HG03575 (cell line): ENCODE measurements around the gene RNF112.

Experiments used
- ATAC-seq: cut with Tn5 transposase; IDR thresholded peaks from one replicate; pipeline ENCODE4 v1.9.1; 2021; ENCODE audit not compliant: unreplicated experiment, insufficient number of reproducible peaks, low FRiP score; ENCODE audit errors: extremely low read depth

The RNF112 gene

GRCh38 chr17:19386051-19386929 is 24.7 kb upstream of the RNF112 start:
- ATAC-seq, result no peak

- no peak for ATAC-seq
These were observed 23.8 kb upstream of the RNF112 start, which contains the start of gene MFAP4 for GRCh38 chr17:19386974-19387920. MFAP4 (minus strand) TSS chr17:19387190; CDS start chr17:19387155, 35 bp downstream.

GRCh38 chr17:19387921-19388521 is 23.0 kb upstream of the RNF112 start:
- no peak for ATAC-seq

GRCh38 chr17:19388791-19389785 is 21.9 kb upstream of the RNF112 start:
- ATAC-seq, result no peak

DNA sequence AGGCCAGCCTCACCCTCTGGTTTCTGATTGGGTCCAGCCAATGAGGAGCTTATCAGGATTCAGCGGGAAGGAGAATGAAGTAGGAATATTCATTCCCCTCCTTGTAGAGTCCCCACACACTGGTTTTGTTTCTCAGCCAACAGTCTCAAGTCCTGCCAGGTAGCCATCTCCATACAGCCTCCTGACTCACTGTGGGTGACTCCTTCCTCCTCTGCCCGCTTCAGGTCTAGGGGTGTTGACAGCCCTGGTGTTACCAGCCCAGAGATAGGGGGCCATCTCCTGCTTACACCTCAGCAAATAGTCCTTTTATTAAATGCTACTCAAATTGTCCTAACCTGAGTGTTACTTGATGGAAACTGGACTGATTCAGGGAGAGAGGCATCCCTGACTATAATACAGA is 20.1 kb upstream of the RNF112 start:
- no peak for ATAC-seq

GRCh38 chr17:19391432-19391831 is 19.6 kb upstream of the RNF112 start:
- ATAC-seq, result no peak

DNA sequence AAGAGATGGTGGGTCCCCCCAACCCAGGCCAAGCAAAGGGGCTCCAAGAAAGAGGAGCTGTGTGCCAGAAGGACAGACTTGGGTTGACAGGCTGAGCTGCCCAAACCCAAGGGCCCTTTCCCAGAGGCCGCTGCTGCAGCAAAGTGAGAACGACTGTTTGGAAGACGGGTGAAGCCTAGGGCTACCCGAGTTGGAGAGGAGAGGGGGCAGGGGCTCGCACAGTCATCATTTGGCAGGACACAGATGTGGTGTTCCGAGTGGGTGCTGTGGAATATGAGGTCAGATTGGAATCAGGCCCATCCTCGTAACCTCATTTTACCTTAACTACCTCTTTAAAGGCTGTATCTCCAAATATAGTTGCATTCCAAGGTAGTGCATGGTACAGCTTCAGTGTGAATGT is 18.7 kb upstream of the RNF112 start:
- no peak for ATAC-seq

DNA sequence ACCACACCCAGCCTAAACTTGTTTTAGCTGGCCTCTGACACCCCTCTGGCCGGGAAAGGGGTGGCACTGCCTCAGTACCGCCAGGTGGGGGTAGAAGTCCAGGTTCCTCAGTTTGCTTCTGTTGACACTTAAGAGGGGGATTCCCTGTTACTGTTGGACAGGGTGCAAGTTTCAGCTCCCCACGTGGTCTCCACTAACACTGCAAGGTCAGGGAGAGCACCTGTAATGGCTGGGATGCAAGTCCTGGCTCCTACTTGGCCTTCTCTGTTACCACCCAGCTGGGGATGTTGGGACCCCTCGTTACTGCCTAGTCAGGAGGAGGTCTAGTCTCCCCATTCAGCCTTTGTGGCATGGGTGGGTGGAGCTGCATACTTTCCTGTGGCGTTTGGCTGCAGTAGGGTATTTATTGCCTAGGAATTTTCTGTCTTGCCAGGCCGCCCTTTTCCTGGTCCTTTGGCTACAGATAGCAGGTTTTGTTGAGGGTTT is 13.4 kb upstream of the RNF112 start:
- no peak for ATAC-seq

DNA sequence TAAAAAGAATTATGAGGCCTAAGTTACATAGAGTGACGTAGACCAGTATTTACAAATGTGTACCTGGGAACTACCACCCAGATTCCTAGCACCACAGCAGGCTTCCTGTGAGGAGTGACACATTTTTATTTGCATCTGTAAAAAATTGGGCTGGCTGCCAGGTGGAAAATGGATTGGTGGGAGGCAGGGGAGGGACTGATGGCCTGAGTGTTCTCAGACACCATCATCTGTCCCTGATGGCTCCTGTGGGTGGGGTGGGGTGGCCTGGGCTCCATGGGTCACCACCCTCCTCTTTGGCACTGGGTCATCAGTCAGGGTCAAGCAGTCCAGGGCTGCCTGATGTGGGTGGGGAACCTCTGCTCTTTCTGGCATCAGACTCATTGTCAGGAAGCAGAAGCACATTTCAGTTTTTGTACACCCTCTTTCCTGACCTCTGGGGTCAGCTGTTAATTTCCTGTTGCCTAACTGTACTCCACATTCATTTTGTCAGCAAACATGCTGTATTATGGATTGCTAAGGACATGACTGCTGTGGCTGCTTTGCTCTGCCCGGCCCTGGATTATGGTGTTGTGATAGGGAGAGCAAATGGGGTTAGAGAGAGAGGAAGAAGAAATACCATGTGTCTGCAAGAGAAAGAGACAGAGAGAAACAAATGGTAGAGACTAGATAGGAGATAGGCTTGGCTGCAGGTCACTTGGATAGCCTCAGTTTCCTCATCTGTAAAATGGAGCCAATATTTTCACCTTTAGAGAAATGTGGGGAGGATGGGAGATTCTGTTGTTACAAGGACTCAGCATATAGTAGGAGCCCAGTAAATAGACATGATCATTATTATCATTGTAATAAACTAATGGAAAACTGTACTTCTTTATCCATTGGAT is 12.5 kb upstream of the RNF112 start:
- no peak for ATAC-seq

DNA sequence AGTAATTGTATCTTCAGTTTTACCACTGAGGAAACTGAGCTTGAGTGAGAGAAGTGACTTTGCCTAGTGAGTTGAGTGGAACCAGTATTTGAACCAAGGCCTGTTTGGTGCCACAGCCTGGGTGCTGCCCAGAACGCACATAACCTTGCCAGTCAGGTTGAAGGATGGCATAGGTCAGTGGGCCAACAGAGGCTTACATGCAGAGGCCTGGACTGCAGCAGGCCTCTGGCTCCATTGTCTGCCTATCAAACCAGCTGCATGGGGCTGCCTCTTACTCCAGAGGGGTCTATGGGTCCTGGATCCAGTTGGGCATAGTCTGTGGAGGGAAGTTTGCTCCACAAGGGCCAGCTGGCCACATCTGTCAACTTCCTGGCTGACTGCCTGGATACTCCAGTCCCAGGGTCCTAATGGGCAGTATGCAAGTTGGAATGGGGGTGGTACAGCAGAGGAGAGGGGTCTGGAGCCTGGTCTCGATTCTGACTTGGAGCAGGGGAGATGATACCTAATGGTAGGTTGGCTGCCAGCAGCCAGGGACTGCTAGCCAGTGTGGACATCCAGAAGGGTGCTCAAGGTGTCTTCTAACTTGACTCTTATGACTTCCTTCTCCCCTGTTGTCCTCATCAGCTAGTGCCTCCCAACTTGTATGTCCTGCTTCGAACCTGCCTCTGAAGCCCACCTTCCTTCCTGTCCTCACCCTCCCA is 11.1 kb upstream of the RNF112 start:
- no peak for ATAC-seq

DNA sequence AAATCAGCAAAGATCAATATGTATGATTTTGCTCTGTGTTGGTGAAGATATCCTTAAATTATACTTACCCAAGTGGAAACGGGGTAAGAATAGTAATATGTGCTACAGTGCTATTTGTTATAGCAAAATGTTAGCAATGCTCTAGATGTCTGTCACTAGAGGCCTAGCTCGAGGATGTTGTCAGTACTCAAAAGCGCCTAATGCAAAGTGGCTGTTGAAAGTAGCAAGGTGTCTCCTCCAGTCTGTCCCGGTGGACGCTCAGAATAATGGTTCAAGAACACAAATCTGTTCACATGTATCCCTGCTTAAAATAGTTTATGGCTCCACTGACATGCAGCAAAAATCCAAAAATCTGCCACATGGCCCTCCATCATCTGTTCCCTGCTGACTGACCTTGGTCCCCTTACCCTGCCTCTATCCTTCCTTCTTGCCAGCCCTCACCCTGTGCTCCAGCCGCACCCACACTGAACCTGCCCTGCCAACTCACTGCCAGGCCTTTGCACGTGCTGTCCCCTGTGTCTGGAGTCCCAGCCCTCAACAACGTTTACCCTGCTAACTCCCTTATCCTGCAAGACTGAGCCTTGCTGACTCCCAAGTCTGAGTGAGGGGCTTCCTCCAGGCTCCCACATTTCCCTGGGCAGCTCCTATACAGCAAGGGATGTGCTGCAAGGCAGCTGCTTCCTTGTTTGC is 9.6 kb upstream of the RNF112 start:
- ATAC-seq, result no peak

DNA sequence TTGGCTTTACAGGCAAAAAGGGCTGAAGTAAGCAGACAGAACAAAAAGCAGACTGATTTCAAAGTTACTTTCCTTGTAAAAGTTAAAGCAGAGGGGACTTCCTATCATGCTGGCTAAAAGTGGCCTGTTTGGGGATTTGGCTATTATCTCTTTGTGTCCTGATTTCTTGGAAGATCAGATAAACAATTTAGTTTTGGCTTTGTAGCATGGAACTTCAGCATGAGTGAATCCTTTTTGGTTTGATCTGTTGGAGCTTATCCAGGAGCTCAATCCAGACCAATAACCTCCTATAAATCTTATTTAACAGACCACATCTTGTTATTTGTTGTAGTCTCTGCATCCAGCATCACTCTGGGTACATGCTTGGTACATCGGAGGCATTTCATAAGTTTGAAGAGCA is 8.9 kb upstream of the RNF112 start:
- no peak for ATAC-seq

GRCh38 chr17:19403021-19403420 is 8.0 kb upstream of the RNF112 start:
- ATAC-seq, result no peak

- ATAC-seq, result no peak
These were observed 6.8 kb upstream of the RNF112 start for GRCh38 chr17:19404264-19404663.

DNA sequence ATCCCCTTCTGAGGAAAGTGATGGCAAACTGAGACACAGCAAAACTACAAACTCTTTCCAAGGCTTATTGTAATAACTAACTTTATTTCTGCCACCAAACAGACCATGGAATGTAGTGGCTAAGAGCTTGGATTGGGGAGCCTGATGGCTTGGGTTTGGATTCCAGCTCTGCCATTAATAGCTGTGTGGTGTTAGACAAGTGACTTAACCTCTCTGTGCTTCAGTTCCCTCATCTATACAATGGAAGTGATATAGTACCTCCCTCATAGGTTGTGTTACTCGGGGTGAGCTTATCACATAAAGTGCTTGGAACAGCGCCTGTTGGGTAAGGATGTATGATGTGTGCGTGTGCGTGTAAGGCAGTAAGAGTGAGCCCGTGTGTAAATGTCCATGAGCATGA is 5.9 kb upstream of the RNF112 start:
- ATAC-seq, result no peak
